GM21381 (cell line): ENCODE measurements around the gene TESK1.

Source experiments
- ATAC-seq: cut with Tn5 transposase; IDR thresholded peaks from one replicate; pipeline ENCODE4 v1.9.1; 2021; ENCODE audit warnings: mild to moderate bottlenecking, moderate library complexity; ENCODE audit not compliant: unreplicated experiment

TESK1 gene

DNA sequence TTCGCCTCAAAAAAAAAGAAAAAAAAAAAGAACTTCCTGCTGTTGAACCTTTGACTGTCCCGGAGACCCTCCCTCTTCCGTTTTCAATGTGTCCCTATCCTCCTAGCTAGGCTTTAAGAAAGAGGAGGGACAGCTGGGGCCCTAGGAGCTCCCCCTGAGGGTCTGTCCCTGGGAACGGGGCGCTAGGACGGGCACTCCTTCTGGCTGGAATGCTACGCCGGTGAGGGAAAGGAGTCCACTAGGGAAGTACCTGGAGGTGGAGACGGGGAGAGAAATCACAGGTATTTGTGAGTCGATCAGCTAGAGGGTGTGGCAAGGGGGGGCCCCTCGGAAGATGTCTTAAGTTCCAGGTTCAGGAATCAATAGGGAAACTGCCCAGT, 41.1 kb downstream of the TESK1 start:
- no peak for ATAC-seq

DNA sequence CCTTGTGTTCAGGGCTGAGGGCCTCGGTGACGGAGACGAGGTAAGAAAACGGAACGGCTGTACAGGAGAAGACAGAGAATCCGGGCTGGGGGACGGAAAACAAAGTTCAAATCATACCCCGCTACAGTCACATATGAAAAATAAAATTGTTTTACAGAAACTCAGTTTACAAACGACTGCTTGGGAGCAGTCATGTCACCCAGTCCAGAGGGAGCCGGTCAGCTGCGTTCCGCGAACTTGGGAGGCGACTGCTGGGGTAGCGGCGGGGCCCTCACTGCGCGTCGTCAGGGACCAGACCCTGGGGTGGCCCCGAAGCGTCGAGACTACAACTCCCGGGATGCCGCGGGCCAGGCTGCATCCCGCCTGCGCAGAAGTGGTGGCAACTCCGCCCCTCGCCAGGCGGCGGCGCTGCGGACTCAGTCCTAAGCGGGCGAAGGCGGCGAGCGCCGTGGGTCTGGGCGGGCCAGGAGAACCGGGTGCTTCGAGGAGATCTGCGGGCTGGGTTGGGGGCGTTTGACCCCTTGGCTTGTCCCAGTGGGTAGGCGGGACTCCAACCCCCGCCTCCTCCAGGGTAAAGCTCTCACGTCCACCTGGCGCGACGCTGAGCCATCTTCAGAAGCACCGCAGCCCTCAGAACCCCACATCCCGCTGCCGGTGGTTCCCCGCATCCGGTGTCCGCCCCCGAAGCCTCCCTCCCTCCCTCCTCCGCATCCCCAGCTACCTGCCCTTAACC, 41.6 kb downstream of the TESK1 start:
- ATAC-seq = peak; percentile 90

DNA sequence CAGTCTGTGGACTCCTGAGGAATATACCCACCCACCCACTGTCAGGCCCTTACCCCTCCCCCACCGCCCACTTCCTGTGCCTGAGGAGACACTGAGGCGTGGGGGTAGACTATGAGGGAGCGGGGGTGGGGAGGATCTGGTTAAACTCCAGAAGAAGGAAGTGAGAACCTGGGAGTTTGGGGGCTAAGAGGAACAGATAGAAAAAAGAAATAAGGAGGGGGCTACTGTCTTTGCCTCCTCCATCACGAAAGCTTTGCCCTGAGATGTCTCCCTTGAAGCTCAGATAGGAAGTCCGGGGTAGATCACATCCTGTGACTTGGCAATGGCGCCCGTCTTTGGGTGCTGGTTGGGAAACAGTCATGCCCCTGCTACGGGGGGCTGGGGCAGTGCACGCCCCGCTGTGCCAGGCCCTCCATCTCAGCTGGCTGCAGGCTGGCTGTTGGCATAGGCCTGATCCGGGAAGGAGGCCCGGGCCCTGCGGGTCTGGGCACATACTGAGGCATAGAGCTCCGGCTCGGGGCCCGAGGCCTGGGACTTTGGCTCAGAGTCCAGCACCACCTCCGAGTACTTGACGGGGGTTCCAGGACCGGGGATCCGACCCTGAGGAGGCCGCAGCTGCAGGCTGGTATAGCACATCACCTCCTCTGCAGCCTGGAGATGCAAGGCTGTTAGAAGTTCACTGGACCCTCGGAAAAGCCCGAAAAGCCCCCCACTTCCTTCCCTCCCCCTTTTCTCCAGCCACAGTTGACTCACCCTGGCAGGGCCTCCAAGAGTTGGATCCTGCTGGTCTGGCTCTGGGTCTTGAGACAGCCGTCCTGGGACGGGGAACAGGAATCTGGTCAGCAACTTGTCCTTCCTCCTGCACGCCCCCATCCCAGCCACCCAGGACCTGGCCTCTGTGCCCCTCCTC, 44.6 kb downstream of the TESK1 start:
- no peak for ATAC-seq

DNA sequence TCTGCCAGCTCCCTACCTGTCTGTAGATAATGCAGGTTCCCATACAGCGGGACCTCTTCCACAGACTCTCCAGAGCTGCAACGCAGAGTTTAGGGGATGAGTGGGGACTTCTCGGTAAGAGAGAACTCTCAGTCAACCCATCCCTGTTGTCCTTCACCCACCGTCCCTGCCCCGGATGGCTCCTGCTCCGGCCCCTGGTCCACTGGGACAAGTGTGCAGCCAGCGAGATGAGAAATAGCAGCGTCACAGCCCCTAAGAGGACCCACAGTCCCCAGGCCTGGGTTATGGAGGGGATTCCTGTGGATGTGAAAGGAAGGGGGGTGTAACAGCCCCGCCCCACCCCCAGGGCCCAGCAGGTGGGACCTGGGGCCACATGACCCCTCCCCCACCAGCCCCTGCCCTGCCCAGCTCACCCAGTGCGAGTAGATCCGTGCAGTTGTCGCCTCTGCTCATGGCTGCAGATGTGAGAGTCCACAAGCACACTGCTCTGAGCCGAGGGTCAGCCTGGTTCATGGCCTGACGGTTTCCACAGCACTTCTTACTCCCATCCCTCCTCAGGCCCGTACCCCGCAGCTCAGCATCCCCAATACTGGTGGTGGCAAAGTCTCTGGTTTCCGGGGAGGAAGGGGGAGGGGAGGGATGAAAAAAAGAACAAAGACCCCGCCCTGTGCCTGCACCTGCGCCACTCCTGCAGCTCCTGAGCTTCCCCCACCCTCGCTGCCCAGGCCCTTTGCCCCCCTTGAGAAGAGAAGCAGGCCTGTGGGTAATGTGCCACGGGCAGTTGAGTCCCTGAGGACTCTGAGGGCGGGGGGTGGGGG, 45.5 kb downstream of the TESK1 start, which contains the start of gene SIT1:
TSS of gene SIT1 (minus strand) at position 591 of the 818 bp plus-strand sequence. CDS start at position 513, 78 bp downstream.
- ATAC-seq = no peak

DNA sequence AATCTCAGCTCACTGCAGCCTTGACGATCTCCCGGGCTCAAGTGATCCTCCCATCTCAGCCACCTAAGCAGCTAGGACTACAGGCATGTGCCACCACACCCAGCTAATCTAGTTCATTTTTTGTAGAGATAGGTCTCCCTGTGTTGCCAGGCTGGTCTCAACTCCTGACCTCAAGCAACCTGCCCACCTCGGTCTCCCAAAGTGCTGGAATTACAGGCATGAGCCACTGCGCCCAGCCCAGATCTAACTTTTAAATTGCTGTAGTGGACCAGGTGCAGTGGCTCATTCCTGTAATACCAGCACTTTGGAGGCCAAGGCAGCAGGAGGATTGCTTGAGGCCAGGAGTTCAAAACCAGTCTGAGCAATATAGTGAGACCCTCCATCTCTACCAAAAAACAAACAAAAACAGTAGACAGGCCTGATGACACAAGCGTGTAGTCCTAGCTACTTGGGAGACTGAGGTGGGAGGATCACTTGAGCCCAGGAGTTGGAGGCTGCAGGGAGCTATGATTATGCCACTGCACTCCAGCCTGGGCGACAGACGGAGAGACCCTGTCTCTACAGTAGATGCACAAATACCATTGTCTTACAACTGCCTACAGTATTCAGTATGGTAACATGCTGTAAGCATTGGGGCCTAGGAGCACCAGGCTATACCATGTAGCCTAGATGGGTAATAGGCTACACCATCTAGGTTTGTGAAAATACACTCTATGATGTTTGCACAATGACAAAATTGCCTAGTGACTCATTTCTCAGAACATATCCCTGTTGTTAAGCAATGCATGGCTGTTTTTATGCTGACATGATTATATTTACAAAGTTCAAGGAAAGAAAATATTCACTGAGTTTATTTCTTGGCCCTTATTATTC, 47.1 kb downstream of the TESK1 start:
- no peak for ATAC-seq

DNA sequence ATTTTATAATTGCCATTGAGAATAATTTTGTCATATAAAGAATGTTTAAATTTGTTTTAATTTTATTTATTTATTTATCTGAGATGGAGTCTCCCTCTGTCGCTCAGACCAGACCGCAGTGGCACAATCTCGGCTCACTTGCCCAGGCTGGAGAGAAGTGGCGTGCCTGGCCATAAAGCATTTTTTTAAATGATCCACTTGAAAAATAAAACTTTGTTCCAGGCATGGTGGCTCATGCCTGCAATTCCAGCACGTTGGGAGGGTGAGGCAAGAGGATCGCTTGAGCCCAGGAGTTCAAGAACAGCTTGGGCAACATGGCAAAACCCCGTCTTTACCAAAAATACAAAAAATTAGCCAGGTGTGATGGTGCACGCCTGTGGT, 47.8 kb downstream of the TESK1 start:
- no peak for ATAC-seq

DNA sequence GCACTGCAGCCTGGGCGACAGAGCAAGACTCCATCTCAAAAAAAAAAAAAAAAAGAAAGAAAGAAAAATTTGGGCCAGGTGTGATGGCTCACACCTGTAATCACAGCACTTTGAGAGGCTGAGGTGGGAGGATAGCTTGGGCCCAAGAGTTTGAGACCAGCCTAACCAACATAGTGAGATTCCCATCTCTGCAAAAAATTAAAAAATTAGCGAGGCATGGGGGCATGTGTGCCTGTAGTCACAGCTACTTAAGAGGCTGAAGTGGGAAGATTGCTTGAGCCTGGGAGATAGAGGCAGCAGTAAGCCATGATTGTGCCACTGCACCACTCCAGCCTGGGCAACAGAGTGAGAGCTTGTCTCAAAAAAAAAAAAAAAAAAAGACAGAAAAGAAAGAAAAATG, 48.5 kb downstream of the TESK1 start:
- ATAC-seq = no peak

DNA sequence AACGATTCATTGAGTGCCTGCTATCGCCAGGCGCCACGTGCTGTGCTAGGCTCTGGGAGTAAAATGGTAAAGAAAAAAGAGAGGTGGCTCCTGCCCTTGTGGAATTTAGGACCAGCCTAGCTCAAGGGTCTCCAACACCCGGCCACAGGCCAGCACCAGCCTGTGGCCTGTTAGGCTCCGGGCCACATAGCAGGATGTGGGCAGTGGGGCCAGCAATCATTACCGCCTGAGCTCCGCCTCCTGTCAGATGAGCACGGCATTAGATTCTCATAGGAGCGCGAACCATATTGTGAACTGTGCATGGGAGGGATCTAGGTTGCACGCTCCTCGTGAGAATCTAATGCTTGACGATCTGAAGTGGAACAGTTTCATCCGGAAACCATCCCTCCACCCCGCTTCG, 51.3 kb downstream of the TESK1 start:
- no peak for ATAC-seq

DNA sequence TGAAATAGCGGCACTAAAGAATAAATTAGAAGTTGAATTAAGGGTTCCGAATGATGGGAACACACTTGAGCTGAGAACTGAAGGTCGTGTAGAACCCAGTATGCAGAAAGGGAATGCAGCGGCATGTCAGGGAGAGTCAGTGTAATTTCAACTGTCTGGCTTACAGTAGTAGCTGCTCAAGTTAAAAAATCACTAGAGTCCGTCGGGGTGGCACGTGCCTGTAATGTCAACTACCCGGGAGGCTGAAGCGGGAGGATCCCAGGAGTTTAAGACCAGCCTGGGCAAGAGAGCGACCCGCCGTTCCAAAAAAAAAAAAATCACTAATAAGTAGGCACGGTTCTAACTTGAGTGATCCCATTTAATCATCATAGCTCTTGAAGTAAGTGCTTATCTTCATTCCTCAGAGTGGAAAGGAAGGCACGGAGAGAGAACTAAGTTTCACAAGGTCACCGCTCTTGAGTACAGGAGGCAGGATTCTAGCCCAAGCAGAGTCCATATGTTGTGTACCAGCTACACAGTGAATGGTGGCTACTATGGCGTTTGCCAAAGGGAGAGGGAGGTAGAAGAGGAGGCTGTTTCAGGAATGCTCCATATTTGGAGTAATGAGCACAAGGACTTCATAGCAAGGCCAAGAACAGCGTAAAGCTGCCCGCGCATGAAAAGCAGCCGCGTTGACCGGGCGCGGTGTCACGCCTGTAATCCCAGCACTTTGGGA, 51.9 kb downstream of the TESK1 start:
- ATAC-seq = no peak

DNA sequence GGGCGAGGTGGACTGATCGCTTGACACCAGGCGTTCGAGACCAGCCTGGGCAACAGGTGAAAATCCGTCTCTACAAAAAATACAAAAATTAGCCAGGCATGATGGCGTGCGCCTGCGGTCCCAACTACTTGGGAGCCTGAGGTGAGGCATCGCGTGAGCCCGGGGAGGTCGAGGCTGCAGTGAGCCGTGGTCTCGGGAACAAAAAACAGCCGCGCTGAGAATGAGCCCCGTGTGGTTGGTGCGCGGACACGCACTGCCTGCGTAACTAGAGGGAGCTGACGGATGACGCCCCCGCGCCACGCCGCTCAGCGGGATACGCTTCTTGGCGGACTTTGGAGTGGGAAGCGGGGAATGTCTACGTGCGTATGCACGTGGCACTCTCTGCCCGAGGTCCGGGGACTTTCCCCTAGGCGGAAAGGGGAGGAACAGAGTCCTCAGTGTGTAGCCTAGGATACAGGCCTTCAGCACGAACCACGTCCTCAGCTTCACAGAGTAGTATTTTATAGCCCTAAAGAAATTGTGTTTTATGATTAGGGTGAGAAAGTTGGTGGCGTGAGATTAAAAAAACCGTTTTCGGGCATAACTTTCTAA, 52.6 kb downstream of the TESK1 start, which contains the start of gene RMRP:
TSS of gene RMRP (minus strand) at position 474 of the 591 bp plus-strand sequence.
- peak; percentile 81 for ATAC-seq

DNA sequence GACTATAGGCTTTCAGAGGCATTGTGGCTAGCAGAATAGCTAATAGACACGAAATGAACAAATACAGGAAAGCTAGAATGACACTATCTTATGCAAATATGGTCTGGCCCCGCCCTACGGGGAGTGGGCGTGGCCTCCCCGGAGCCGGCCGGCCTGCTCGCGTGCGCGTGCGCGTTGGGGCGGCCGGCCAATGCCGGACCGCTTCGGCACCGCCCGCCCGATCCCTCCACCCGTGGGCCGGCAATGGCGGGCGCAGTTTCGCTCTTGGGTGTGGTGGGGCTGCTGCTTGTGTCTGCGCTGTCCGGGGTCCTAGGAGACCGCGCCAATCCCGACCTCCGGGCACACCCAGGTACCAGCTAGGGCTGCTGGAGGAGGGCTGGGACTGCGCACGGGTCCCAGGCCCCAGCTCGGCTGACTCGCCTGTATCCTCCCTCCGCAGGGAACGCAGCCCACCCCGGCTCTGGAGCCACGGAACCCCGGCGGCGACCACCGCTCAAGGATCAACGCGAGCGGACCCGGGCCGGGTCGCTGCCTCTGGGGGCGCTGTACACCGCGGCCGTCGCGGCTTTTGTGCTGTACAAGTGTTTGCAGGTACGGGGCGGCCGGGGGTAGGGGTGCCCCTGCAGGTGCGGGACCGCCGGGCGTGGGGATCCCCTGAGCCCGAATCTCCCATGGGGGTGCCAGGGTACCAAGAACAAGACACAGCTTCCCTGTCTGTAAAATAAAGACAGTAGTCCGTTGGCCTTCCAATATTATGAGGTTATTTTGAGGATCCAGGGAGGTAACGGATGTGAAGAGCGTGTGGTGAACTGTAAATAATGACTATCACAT, 53.3 kb downstream of the TESK1 start, which contains the start of gene CCDC107:
TSS of gene CCDC107 (plus strand) at position 156 of the 831 bp plus-strand sequence. CDS start at position 244, 88 bp downstream.
- ATAC-seq = peak; percentile 58

DNA sequence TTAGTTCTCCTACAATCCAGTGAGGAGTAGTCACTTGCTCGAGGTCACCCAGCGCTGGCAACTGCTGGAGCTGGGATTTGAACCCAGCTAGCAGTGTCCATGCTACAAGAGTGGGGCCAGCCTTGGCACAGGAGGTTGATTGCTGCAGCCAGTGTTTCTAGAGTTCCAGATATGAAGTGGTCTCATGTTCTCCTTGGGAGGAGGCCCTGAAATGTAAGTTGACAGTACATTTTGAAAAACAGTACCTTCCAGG, 53.8 kb downstream of the TESK1 start:
- no peak for ATAC-seq

DNA sequence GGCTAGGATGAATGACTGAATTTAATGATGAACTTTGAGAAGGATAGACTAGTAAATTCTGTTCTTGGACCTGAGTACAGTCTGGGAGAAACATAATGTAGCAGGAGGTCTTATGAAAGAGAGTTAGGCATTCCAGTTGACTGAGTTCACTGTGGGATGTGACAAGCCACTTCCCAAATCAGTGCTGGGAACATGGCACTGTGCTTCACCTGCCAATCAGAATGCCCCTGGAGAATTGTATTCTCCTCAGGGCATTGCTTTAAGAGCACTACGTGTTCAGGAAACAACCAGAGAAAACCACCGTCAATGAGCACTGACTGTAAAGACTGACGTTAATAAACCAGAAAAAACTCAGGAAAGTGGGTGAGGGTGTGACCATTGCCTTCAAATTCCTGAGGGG, 54.3 kb downstream of the TESK1 start:
- ATAC-seq = no peak
